GM19468 (cell line): Measurements from ENCODE around the gene CRYZ.
"Not testable (repeated sequence)": the region's sequence is repeated elsewhere in the genome, so short reads cannot be mapped to it uniquely, and the experiment has no call there.

Source experiments
- ATAC-seq: cut with Tn5 transposase; IDR thresholded peaks from one replicate; pipeline ENCODE4 v1.9.1; 2021; ENCODE audit warnings: mild to moderate bottlenecking, moderate library complexity, moderate number of reproducible peaks; ENCODE audit not compliant: unreplicated experiment; ENCODE audit errors: extremely low read depth

Gene CRYZ

DNA sequence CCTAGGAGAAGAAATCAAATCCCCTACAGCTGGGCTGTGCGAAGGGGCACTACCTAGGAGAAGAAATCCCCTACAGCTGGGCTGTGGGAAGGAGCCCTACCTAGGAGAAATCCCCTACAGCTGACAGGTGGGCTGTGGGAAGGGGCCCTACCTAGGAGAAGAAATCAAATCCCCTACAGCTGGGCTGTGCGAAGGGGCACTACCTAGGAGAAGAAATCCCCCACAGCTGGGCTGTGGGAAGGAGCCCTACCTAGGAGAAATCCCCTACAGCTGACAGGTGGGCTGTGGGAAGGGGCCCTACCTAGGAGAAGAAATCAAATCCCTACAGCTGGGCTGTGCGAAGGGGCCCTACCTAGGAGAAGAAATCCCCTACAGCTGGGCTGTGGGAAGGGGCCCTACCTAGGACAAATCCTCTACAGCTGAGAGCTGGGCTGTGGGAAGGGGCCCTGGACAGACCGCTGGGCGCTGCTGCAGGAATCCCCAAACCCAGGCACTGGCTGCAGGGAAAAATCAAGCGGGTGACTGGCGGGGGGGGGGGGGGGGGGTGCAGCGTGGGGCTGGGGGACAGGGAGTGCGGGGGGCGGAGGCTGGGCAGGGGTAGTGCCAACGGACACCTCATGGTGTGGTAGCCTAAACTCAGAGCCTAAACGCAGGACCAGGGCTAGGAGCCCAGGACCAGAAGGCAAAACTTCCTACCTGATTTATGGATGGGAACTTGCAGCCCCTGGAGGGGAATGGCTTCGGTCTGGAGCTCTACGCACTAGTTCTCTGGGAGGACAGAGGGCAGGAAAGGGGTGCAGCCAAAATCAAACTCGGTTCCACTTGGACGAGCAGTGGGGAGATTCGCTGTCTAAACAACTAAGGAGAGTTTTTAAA, 541 bp downstream of the CRYZ start:
- not testable (repeated sequence) for ATAC-seq

DNA sequence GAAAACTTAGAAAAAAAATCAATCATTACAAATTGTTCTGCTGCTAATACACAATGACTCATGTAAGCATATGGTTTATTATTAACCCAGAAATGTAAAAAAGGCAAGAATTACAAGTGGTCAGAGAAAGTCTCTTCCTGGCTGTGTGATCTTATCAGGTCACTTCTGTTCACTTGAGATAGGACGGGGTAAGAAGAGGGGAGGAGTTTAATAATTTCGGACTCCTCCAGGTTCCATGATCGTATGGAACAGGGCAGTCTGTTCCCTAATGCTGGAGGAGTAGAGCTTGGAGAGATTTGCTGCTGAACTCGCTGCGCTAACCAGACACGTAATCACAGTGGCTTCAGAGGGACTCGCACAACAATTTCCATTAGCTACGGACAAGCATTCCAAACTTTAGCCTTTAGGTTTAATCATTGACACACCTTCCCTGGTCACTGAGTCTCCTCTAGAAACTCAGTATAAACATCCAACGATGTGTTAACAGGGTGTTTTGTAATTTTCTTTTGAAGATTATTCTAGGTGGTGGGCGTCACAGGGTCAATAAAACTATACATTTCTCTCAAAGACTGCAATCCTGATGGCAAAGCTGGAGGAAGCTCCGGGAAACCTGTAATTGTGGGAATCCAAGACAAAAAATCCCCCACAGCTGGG, 1.3 kb downstream of the CRYZ start:
- ATAC-seq = no peak

DNA sequence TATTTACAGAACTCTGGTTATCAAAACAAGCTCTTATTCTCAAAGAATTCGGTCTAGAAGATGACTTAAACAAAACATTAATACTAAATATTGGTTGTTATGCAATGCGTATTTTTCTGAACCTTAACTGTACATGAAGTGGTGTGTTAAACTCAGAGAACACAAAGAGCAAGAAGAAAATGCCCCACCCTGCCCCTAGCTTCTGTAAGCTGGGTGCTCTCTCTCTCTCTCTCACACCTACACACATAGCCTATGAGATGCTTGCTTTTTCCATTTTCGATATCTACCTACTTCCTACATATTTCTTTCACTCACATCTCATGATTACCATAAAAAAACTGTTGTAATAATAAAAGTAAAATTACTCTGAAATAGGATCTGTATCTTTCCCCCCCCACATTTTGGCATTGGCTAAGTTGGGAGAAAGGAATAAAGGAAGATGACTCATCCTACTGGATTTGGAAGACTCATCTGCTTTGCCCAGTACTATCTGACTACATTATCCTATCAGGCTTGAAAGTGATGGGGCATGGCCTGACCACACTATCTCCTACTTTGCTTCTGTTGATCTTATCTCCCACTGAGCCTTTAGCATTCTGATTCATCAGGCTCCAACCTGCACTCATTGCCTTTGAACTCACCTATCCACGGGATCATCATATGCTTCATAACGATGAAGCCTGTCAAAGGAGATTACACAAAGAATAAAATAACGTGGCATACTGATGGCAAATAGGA, 2.9 kb downstream of the CRYZ start:
- no peak for ATAC-seq

DNA sequence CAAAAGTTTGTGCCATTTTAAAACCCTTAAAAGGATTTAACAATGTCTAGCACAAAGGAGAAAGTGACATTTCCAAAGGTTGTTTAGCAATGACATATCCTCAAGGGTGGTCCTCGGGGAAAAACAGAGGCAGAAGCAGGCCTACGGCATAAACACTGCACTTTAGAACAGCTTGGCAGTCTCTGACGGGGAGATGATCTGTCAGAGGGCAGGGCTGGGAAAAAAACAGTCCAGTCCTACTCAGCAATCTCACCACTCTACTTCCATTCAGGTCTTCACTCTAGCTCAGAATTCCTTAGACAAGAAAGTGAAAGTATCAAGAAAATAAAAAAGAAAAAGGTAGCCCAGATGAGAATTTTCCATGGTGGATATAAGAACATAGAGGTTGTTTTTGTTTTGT, 4.1 kb downstream of the CRYZ start:
- ATAC-seq = no peak

DNA sequence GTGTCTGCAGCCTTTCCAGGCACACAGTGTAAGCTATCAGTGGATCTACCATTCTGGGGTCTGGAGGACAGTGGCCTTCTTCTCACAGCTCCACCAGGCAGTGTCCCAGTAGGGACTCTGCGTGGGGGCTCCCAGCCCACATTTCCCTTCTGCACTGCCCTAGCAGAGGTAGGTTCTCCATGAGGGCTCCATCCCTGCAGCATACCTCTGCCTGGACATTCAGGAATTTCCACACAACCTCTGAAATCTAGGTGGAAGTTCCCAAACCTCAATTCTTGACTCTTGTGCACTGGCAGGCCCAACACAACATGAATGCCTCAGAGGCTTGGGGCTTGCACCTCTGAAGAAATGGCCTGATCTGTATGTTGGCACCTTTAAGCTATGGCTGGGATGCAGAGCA, 6.8 kb downstream of the CRYZ start:
- ATAC-seq = no peak

DNA sequence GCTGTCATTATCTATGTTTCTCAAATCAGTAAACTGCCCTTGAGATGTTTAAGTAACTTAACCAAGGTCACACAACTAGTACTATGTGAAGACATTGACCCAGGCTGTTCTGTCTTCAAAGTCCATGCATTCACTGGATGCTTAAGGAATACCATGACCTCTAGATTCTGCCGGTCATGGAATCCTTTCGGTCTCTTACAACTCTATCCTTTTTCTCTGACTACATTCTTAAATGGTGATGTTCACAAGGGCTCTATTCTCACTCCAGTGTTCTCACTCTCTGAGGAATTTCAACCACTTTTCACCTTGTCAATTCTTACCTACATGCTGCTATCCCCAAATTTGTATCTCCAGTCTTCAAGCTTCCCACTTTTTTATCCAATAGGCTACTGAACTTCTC, 15.2 kb downstream of the CRYZ start:
- ATAC-seq = no peak

DNA sequence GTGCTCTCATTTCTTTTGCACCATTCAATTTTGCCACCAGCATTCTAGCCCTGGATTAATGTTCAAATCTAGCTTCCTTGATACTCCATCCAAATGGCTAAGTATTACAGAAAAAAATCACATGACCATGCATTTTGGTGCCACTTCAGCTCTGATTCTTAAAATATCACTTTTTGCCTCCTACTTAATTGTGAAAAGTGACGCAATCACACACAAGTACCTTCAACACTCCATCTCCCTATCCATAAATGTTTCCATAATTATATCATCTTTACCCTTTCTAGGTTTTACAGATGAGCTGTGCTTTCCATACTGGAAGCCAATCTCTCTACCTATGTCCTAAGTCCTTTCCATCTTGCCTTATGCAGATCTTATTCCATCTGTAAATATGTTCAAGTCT, 16.0 kb downstream of the CRYZ start:
- ATAC-seq = no peak

DNA sequence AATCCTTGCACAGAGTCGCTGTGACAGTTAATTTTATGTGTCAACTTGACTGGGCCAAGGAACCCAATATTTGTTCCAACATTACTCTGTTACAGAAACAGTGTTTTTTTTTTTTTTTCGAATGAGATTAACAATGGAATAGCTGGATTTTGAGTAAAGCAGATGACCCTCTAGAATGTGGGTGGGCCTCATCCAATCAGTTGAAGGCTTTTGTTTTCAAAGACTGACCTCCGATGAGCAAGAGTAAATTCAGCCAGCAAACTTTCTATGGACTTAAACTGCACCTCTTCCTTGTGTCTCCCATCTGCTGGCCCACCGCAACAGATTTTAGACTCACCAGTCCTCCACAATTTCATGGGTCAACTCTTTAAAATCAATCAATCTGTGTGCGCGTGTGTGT, 17.0 kb downstream of the CRYZ start:
- ATAC-seq = no peak

DNA sequence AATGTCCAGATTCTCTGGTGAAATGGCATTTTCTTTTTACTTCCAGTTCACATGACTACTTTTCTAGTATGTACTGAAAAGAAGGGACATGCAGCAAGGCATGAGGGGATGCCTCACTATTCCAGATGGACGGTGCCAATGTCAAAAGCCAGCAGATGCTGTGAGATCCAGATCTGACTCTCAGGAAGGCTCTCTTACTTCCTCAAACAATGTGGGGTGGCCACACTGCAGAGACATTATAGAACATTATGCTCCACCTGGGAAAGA, 17.7 kb downstream of the CRYZ start:
- ATAC-seq = no peak

DNA sequence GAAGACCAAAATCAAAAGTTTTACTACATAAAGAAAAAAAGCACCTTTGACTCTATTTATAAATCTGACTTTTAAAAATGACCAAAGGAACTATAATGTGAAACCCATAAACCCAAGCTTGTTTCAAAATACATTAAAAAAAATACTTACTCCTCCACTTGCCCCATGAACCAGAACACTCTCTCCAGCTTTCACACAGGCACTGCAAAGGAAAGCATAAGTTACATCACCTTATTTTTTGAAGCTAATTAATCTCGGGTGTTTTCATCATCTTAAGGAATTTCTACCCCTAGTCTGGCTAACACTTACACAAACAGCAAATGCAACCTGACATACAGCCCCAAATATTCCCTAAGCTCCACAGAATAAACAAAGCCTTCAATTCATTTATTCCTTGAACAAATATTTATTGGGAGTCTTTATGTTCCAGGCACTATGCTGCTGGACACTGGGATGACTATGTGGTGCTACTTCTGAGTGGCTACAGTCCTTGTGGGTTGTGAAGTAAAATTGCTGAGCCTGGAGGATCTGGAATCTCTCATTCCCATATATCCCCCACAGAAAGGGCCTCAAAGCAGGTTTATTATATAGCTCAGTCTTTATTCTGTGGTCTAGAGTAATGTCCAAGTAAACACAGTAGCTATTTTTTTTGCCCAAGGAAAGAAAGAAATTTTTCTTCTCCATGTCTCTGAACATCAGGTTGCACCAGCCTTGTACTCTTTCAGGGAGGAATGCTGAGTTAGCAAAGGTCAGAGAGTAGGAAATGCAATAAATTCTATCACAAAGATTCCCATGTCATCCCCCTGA, 18.2 kb downstream of the CRYZ start:
- ATAC-seq = no peak

DNA sequence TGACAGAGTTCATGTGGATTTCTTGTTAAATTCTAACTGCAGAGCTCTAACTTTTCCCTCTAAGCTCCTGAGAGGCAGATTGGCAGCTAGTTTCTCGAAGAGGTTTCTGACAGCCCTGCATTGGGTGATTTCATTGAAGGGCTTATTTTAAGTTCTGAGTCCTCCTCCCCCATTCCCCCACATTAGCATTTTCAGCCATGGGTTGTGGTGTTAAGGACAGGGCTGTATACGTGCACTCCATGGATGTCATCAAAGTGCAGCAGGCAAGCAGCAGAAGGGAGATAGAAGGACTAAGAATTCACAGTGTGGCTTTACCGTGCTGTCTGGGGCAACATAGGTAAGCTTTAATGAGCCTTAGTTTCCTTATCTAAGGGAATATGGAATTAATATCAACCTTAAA, 19.0 kb downstream of the CRYZ start:
- no peak for ATAC-seq

DNA sequence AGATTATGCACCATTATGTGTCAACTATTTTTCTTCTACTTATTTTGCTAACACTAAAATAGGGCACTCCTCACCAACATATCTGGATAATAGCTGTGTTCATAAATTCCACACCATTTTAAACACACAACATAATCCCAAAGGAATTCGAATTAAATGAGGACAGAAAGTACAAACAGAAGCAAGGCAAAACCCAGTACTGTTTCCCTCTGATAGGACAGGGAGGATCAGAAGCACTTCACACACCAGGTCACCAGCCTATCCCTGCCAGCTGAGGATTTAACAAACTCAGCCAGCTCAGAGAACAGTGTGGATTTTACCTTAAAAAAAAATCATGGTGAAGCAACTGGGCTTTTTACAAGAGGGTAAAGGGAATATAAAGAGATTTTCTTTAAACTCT, 20.0 kb downstream of the CRYZ start:
- no peak for ATAC-seq

DNA sequence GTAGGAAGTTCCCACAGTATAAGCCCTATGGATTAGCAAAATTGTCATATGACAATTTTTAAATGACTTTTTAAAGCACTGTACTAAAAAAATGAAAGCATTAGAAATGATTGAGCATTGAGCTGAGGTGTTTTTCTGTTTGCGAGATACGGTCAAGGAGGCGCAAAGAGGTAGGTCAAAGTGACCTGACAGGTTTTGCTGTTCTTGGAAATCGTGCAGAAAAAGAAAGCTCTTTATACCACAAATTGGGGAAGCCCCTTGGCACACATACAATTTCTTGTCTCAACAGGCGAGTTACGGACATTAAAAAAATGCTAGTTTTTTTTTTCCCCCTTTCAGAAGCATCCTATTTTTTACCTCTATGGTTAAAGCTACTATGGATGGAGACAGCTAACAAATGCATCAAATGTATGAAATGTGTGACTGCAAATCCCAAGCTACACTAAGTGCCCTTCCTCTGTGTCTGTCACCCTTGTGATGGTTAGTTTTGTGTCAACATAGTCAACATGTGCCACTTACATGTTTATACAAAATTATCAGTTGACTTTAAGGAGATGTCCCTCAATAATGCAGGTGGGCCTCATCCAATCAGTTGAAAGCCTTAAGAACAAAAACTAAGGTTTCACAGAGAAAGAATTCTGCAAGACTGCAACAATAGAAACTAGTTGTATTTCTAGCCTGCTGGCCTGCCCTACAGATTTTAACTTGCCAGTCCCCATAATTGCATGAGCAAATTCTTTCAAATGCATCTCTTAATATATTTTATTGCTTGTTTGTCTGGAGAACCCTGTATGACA, 29.3 kb downstream of the CRYZ start:
- no peak for ATAC-seq

DNA sequence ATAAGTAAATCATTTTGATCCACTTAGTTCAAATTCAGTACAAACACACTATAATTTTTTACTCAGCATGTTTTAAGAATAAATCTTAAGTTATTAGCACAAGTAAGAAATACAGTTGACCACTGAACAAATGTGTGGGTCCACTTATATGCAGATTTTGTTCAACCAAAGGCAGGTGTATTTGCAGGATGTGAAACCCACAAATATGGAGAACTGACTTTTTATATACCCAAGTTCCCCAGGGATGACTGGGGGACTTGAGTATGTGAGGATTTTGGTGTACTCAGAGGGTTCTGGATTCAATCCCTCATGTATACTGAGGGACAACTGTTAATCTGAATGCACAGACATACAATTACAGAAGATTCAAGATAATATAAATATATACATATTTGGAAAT, 33.5 kb downstream of the CRYZ start:
- no peak for ATAC-seq

DNA sequence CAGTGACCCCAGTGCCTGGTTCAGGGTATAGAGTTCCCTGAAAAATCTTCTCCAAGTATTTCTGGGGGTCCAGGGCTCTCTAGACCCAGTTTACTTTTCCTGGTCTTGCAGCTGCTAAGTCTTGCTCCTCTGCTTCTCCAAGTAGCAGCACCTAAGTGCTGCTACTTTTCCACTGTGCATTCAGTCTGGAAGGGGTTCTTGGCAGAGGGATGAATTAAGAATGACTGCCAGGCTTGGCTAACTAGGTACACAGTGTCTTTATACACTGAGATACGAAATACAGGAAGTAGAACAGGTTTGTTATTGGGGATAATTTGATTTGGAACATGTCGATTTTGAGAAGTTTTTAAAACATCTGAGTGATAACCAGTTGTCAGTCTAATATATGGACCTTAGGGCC, 35.0 kb downstream of the CRYZ start:
- no peak for ATAC-seq

DNA sequence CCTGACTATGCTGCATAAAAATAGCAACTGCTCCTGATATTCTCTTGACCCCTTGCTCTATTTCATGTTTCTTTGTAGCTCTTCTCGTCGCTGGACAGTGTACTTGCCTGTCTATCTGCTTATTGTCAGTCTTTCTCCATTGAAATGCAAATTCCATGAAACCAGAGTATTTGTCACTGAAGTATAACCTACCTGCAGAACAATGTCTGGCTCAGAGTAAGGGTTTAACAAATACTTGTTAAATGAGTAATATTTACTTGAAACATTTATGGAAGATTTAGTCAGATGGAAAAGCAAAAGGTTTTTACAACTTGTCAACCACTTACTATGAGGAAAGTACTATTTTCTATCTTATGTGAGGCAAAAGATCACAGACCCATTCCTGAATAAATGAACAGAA, 39.4 kb downstream of the CRYZ start:
- ATAC-seq = no peak

DNA sequence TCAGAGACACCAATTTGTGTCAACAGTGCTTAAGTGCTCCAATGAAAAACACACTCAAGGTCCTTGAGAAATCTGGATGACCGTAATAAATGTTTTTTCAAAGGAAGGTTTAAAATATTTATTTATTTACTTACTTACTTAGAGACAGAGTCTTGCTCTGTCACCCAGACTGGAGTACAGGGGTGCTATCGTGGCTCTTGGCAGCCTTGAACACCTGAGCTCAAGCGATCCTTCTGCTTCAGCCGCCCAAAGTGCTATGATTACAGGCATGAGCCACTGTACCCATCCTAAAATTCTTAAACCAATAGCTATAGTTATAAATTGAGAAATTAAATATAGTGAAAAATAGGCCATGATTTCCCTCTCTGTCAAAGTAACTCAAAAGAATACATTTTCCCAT, 41.9 kb downstream of the CRYZ start:
- no peak for ATAC-seq

DNA sequence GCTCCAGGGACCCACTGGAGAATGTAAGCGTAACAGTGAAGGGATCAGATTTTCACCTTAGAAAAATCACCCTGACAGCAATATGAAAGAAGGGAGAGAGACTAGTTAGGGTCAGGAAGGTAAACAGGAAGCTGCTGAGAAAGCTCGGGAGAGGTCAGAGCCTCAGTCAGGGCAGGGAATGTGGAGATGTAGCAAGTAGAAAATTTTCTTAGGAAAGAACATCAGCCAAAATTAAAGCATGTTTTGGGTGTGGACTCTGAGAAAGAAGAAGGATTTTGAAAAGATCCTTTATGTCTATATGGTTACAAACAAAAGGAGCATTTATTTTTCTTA, 42.5 kb downstream of the CRYZ start:
- no peak for ATAC-seq

DNA sequence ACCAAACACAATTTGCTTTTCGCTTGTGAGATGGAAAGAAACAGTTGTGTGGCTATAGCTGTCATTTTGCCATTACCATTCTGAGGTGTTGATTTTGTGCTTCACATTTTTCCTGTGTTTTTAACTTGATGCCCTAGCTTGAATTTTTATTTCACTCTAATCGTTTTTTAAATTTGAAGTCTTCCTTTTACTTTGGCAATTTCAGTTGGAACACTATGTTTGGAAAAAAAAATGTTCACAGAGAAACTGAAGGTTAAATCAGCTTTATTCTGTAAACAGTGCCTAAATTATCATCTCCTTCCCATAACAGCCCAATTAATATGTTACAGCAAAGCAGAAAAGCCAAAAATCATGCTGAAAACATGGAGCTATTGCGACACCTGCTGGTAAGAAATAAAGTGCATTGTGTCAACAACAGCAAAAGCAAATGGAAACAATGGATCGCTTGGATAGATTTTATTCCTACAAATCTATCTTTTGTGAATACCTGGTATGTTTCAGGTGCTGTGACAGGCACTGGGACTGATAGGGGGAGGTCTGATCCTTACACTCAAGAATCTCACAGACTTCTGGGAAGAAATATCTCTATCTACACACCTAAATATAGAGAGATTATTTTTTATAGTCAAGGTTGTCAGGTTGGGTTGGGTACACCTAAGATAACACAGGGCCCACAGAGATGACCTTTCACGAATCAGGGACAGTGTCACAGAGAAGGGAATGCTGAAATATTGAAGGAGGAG, 43.1 kb downstream of the CRYZ start:
- peak; percentile 67 for ATAC-seq
